ENCODE results near the gene TBC1D23.

DNA sequence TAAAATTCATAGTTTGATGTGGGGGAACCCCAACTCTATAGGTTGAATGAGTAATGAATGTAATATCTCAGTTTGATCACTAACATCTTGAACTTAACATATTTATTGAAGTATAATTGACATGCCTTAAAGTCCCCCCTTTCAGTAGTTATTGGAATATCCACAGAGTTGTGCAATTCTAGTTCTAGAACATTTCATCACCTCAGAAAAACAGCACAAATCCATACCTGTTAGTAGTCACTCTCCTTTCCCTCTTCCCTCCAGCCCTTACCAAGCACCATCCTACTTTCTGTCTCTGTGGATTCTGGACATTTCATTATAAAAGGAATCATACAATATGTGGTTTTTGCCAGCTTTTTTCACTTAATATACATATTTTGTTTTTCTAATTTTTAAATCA, 65.0 kb downstream of the TBC1D23 start:
- TF ChIP-seq EZH2 (IDR thresholded peaks at IDR 0.05) (no peak), POLR2AphosphoS5 (IDR thresholded peaks at IDR 0.05; ENCODE audit: borderline replicate concordance, low read depth, low read length) (no peak), FOXP2 (optimal IDR thresholded peaks at IDR 0.05; ENCODE audit: control extremely low read depth, extremely low read length, insufficient read depth) (no peak)
